ENCODE data around the gene MALAT1. TPM values are rescaled to one million over a fixed set of nuclear protein-coding genes. Genes with fewer than 3 reads are reported as not detected.

MALAT1 gene
- total and polyA plus RNA-seq, 2 of the 13 experiments (the other 11 are each of a cell fraction or from before 2014, with no cell fraction given): 143 to 1,237 TPM

- TF ChIP-seq ZBED4 (CRISPR knock-in tag; IDR thresholded peaks at IDR 0.05; ENCODE audit: borderline replicate concordance): no peak
- TF ChIP-seq ZNF281 (CRISPR knock-in tag; IDR thresholded peaks at IDR 0.05; ENCODE audit: borderline replicate concordance): no peak
- no peak for TF ChIP-seq PRDM4 (CRISPR knock-in tag; IDR thresholded peaks at IDR 0.05; ENCODE audit: borderline replicate concordance)
Measured at GRCh38 chr11:65473278-65473860, 25.5 kb upstream of the MALAT1 start (continued).

Measured in HepG2 (cell line).